Endothelial cell of umbilical vein (primary cell): ENCODE data around the gene SLC27A6. TPM values are rescaled to one million over a fixed set of nuclear protein-coding genes. Genes with fewer than 3 reads are reported as not detected.

Experiments
- BruUV-seq: library from RNA; stranded (reverse); fragments of 400-500 nt; replicated peaks from 2 replicates; lab custom pipeline; 2021; lab: Mats Ljungman, UMichigan
- CTCF ChIA-PET: fragments of 300-600, 350-600 bp; sonication (Branson Sonifier 250); formaldehyde crosslinking; loops from one replicate; lab custom pipeline; 2021; ENCODE audit warnings: antibody characterized with exemption, inconsistent platforms; lab: Charles Lee
- POLR2A ChIA-PET: fragments of 300-600, 350-600 bp; sonication (Branson Sonifier 250); formaldehyde crosslinking; loops from one replicate; lab custom pipeline; 2021; ENCODE audit warnings: antibody characterized with exemption, inconsistent platforms; lab: Charles Lee
- DNase-seq: peaks from one replicate; pipeline ENCODE4 v3.0.0-alpha.2; 2011; ENCODE audit warnings: low read depth, low spot score
- FAIRE-seq: peaks from 2 replicates; lab custom pipeline; 2011; peaks lifted over from hg19 to GRCh38; lab: Jason Lieb, UNC
- H2AFZ ChIP-seq: 2 replicates; pipeline ENCODE4 v1.6.0; 2012; ENCODE audit warnings: low read depth, low read length, control low read depth, inconsistent platforms
- H3K27ac ChIP-seq: 2 replicates; pipeline ENCODE4 v1.5.1; 2011; ENCODE audit warnings: low read depth, mild to moderate bottlenecking, control low read depth, low read length, moderate library complexity; ENCODE audit not compliant: insufficient read depth
- H3K27me3 ChIP-seq, 2 experiments: 2 replicates each; pipeline versions ENCODE4 v1.6.0 to v1.6.1; 2011; ENCODE audit warnings: low read length in 2 of 2, mixed read lengths in 1 of 2; ENCODE audit not compliant: control insufficient read depth in 2 of 2, insufficient read depth in 2 of 2
- H3K36me3 ChIP-seq, 2 experiments: 2 replicates in 1 of 2; 3 replicates in 1 of 2; pipeline ENCODE4 v1.5.1; 2011; ENCODE audit warnings: low read length in 2 of 2, mild to moderate bottlenecking in 1 of 2, moderate library complexity in 1 of 2; ENCODE audit not compliant: control insufficient read depth in 2 of 2, insufficient read depth in 2 of 2; ENCODE audit errors: extremely low read depth in 1 of 2
- H3K4me1 ChIP-seq: 3 replicates; pipeline ENCODE4 v1.5.1; 2011; ENCODE audit warnings: mild to moderate bottlenecking, low read length; ENCODE audit not compliant: control insufficient read depth, insufficient read depth; ENCODE audit errors: extremely low read depth
- H3K4me2 ChIP-seq: 2 replicates; pipeline ENCODE4 v1.6.1; 2011; ENCODE audit warnings: low read length, control low read depth, mixed read lengths; ENCODE audit not compliant: insufficient read depth
- H3K4me3 ChIP-seq, 3 experiments: fragments of 200-600 bp in 1 of 3; sonication (generic), shearing (Covaris generic) in 1 of 3; replicated peaks in 1 of 3; 2 replicates each; pipeline ENCODE4 v1.5.1; 2011 to 2016; ENCODE audit warnings: control low read depth in 3 of 3, low read length in 3 of 3, mild to moderate bottlenecking in 2 of 3, inconsistent platforms in 1 of 3, low read depth in 1 of 3, moderate library complexity in 1 of 3; ENCODE audit not compliant: insufficient read depth in 1 of 3
- H3K79me2 ChIP-seq: 2 replicates; pipeline ENCODE4 v1.6.0; 2012; ENCODE audit warnings: low read length, inconsistent platforms; ENCODE audit not compliant: control insufficient read depth, insufficient read depth
- H3K9ac ChIP-seq: replicated peaks from 2 replicates; pipeline ENCODE3; 2011; ENCODE audit warnings: low read length, control low read depth; ENCODE audit not compliant: insufficient read depth; ENCODE audit errors: extremely low read depth
- H3K9me1 ChIP-seq: replicated peaks from 3 replicates; pipeline ENCODE4 v1.6.0; 2011; ENCODE audit warnings: mild to moderate bottlenecking, low read length; ENCODE audit not compliant: control insufficient read depth, insufficient read depth; ENCODE audit errors: extremely low read depth
- H3K9me3 ChIP-seq: replicated peaks from 2 replicates; pipeline ENCODE4 v1.5.1; 2012; ENCODE audit warnings: low read length, inconsistent platforms; ENCODE audit not compliant: control insufficient read depth, insufficient read depth
- H4K20me1 ChIP-seq: replicated peaks from 2 replicates; pipeline ENCODE3; 2011; ENCODE audit warnings: mild to moderate bottlenecking, low read length; ENCODE audit not compliant: control insufficient read depth, insufficient read depth; ENCODE audit errors: extremely low read depth
- EZH2 ChIP-seq: IDR thresholded peaks from 2 replicates; pipeline ENCODE4 v1.6.1; 2012; ENCODE audit warnings: borderline replicate concordance, low read depth, mild to moderate bottlenecking, moderate library complexity, low read length, inconsistent platforms; ENCODE audit not compliant: severe bottlenecking
- FOS ChIP-seq: IDR thresholded peaks from 2 replicates; pipeline ENCODE4 v1.6.1; 2011; ENCODE audit warnings: mild to moderate bottlenecking, low read length, moderate library complexity, borderline replicate concordance; ENCODE audit not compliant: insufficient read depth
- GATA2 ChIP-seq: IDR thresholded peaks from 2 replicates; pipeline ENCODE4 v1.7.0; 2011; ENCODE audit warnings: low read depth, mild to moderate bottlenecking, moderate library complexity, mixed read lengths, low read length; ENCODE audit not compliant: insufficient read length, insufficient read depth
- JUN ChIP-seq: IDR thresholded peaks from 2 replicates; pipeline ENCODE4 v1.6.1; 2011; ENCODE audit warnings: borderline replicate concordance, low read depth; ENCODE audit not compliant: insufficient read length, insufficient read depth
- POLR2A ChIP-seq: IDR thresholded peaks from 2 replicates; pipeline ENCODE4 v1.6.1; 2012; ENCODE audit warnings: low read depth, mild to moderate bottlenecking, control low read depth, low read length
- POLR2AphosphoS5 ChIP-seq: IDR thresholded peaks from 2 replicates; pipeline ENCODE4 v1.6.1; 2012; ENCODE audit warnings: low read depth, mild to moderate bottlenecking, control low read depth, low read length, moderate library complexity; ENCODE audit not compliant: insufficient read depth
- dilution Hi-C: fragments of 300-500 bp; cut with MboI; formaldehyde crosslinking; loops from one replicate; pipeline ENCODE4 v1.15.0; 2019; ENCODE audit warnings: low sequenced_read_pairs; ENCODE audit not compliant: extremely low pct_ligation_motif_present
- intact Hi-C: fragments of 100-400 bp; cut with micrococcal nuclease; formaldehyde crosslinking; loops from one replicate; pipeline ENCODE4 v1.10.0; 2022
- polyA plus RNA-seq, 4 experiments: library from polyadenylated mRNA; depleted of rRNA in 3 of 4; stranded (reverse) in 3 of 4; unstranded in 1 of 4; fragments of >200 nt; gene quantifications; 2 replicates each; pipeline versions ENCODE4 v1.2.1 to v1.2.3, GENCODE V29; 2011 to 2012; ENCODE audit warnings: missing spikeins in 1 of 4
- total RNA-seq: library from RNA; stranded (reverse); gene quantifications from 2 replicates; pipeline ENCODE4 v1.2.3, GENCODE V29; 2021
- TF ChIP-seq, protein P1 (sequence below), 2 donors: IDR thresholded peaks; 1 replicate in 1 of 2; 2 replicates in 1 of 2; pipeline ENCODE4 v1.5.1; 2011; ENCODE audit warnings: low read length in 2 of 2, mild to moderate bottlenecking in 2 of 2, moderate library complexity in 2 of 2, control low read depth in 1 of 2, inconsistent platforms in 1 of 2, low read depth in 1 of 2; ENCODE audit not compliant: insufficient read depth in 1 of 2; ENCODE audit errors: extremely low read depth in 1 of 2

SLC27A6 gene
- total and polyA plus RNA-seq, 2 donors (not counting 3 experiments of a cell fraction or from before 2014, with no cell fraction given), result 0.10 TPM; not detected in 1

DNA sequence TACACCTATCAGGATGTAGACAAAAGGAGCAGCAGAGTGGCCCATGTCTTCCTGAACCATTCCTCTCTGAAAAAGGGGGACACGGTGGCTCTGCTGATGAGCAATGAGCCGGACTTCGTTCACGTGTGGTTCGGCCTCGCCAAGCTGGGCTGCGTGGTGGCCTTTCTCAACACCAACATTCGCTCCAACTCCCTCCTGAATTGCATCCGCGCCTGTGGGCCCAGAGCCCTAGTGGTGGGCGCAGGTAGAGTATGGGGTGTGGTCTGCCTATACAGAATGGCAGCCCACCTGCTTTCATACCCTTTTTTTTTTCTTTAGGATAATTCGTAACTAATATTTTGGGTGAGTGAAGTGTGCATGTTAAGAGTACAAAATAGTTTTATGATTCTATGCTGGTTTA is 1.1 kb downstream of the SLC27A6 start:
- H3K27me3 ChIP-seq, result peaks cover 6 to 16% of the 10 kb centered on the region in 2 experiments
- no peak for DNase-seq
- H3K9me3 ChIP-seq, result no peaks in the 10 kb centered on the region
- dilution Hi-C loops, result no loop called here
- H3K4me2 ChIP-seq, result no peak overlapping the region
- POLR2A ChIA-PET, result no interaction called here
- no peak overlapping the region for H2AFZ ChIP-seq
- peaks cover 8% of the 10 kb centered on the region for H3K4me1 ChIP-seq
- no peak overlapping the region for H3K4me3 ChIP-seq
- TF ChIP-seq JUN, result no peak
- TF ChIP-seq GATA2, result no peak
- TF ChIP-seq POLR2AphosphoS5, result no peak
- TF ChIP-seq, protein P1, sequence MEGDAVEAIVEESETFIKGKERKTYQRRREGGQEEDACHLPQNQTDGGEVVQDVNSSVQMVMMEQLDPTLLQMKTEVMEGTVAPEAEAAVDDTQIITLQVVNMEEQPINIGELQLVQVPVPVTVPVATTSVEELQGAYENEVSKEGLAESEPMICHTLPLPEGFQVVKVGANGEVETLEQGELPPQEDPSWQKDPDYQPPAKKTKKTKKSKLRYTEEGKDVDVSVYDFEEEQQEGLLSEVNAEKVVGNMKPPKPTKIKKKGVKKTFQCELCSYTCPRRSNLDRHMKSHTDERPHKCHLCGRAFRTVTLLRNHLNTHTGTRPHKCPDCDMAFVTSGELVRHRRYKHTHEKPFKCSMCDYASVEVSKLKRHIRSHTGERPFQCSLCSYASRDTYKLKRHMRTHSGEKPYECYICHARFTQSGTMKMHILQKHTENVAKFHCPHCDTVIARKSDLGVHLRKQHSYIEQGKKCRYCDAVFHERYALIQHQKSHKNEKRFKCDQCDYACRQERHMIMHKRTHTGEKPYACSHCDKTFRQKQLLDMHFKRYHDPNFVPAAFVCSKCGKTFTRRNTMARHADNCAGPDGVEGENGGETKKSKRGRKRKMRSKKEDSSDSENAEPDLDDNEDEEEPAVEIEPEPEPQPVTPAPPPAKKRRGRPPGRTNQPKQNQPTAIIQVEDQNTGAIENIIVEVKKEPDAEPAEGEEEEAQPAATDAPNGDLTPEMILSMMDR (IDR thresholded peaks at IDR 0.05; ENCODE audit: extremely low read depth in 1 of 2, insufficient read depth in 1 of 2, low read depth in 1 of 2, low read length in 2 of 2), result no peak
- TF ChIP-seq EZH2, result no peak
- no peak for TF ChIP-seq FOS
- no peak for TF ChIP-seq POLR2A
- no peak overlapping the region for H3K9ac ChIP-seq
- no peaks in the 10 kb centered on the region for H3K36me3 ChIP-seq
- no TSS peak for BruUV-seq
- no peaks in the 10 kb centered on the region for H3K79me2 ChIP-seq
- no peak for FAIRE-seq
- no peak overlapping the region for H3K27ac ChIP-seq
- CTCF ChIA-PET, result no interaction called here
- intact Hi-C loops, result no loop called here
- H3K9me1 ChIP-seq, result no peaks in the 10 kb centered on the region
- no peaks in the 10 kb centered on the region for H4K20me1 ChIP-seq
